ENCODE data around the gene PDE11A. TPM values are rescaled to one million over a fixed set of nuclear protein-coding genes. Genes with fewer than 3 reads are reported as not detected.

Gene PDE11A
- total and polyA plus RNA-seq, 10 donors, result 0.02 to 1.2 (median 0.22) TPM; not detected in 3

DNA sequence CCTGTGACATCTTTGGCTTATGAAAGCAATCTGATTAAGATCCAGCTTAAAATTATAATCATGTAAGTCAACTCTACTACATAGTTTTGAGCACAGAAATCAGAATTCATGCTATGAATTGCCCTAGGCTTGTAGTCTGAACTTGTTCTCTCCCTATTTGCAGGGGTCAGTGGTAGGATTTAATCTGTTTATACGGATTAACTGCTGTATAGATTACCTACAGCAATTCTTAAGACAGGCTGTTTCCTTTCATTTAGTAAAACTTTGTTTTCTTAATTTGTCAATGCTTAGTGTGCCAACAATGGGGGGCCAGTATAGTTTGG lies 287.9 kb downstream of the PDE11A start:
- intact Hi-C loops (cut with DNase I; ENCODE audit: low total_unique reads), result no loop called here
- Histone ChIP-seq H3K9me3 (no peaks in the 10 kb centered on the region), H3K27me3 (replicated peaks in 1 of 7) (no peaks in the 10 kb centered on the region), H3K27ac (peak overlapping the region in 4 of 8 donors; percentile 47 to 66 (median 54)), H3K36me3 (no peaks in the 10 kb centered on the region), H3K4me1 (peaks cover 0 to 22% (median 4%) of the 10 kb centered on the region in 6 donors), H3K4me3 (no peak overlapping the region)
- TF ChIP-seq, protein P1, sequence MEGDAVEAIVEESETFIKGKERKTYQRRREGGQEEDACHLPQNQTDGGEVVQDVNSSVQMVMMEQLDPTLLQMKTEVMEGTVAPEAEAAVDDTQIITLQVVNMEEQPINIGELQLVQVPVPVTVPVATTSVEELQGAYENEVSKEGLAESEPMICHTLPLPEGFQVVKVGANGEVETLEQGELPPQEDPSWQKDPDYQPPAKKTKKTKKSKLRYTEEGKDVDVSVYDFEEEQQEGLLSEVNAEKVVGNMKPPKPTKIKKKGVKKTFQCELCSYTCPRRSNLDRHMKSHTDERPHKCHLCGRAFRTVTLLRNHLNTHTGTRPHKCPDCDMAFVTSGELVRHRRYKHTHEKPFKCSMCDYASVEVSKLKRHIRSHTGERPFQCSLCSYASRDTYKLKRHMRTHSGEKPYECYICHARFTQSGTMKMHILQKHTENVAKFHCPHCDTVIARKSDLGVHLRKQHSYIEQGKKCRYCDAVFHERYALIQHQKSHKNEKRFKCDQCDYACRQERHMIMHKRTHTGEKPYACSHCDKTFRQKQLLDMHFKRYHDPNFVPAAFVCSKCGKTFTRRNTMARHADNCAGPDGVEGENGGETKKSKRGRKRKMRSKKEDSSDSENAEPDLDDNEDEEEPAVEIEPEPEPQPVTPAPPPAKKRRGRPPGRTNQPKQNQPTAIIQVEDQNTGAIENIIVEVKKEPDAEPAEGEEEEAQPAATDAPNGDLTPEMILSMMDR (IDR thresholded peaks at IDR 0.05 in 8 of 11, conservative IDR thresholded peaks at IDR 0.05 in 3 of 11), result no peak
- TF ChIP-seq POLR2A (IDR thresholded peaks at IDR 0.05) (no peak), POLR2AphosphoS5 (IDR thresholded peaks at IDR 0.05) (no peak)
- WGBS, 5 donors, result 49 to 75% (median 60%) methylated on average over 1 of the region's 1 CpG
- DNase-seq, result no peak

DNA sequence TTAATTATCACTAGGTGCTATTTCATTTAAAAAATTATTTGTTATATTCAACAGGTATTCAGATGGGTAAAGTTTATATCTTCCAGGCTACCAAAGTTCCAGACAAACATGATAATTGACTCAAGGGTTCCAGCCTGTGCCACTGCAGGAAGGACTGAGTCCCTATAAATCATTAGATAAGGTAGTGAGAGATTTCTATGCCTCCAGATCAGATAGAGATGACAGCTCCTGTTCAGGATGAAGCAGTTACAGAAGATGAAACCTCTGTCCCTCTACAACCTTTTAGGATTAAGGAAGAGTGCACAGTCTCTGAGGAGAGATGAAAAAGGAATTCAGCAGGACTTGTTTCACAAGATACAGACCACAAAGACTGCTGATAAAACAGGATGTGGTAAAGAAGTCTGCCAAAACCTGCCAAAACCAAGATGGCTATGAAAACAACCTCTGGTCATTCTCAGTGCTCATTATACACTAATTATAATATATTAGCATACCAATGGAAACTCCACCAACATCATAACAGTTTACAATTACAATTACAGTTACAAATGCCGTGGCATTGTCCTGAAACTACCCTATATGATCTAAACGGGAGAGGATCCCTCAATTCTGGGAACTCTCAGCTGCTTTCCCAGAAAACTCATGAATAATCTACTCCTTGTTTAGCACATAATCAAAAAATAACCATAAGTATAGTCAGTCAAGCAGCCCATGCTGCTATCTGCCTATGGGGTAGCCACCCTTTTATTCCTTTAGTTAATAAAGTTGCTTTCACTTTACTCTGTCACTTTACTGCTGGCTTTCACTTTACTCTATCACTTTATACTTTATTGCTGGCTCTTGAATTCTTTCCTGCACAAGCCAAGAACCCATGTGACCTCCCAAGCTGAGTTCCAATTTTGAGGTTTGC lies 288.5 kb downstream of the PDE11A start:
- DNase-seq, result no peak
- Histone ChIP-seq H3K27me3 (replicated peaks in 1 of 7) (no peaks in the 10 kb centered on the region), H3K36me3 (no peaks in the 10 kb centered on the region), H3K27ac (peak overlapping the region in 7 of 8 donors; percentile 20 to 66 (median 51)), H3K4me3 (peak overlapping the region in 1 of 8 donors; percentile 28), H3K9me3 (no peaks in the 10 kb centered on the region), H3K4me1 (peaks cover 0 to 22% (median 4%) of the 10 kb centered on the region in 6 donors)
- 22 to 56% (median 36%) methylated on average over 2 of the region's 2 CpGs for WGBS, 5 donors
- intact Hi-C loops (cut with DNase I; ENCODE audit: low total_unique reads), result no loop called here
- TF ChIP-seq POLR2AphosphoS5 (IDR thresholded peaks at IDR 0.05), result no peak
- TF ChIP-seq POLR2A (IDR thresholded peaks at IDR 0.05), result no peak
- TF ChIP-seq, protein P1 (IDR thresholded peaks at IDR 0.05 in 8 of 11, conservative IDR thresholded peaks at IDR 0.05 in 3 of 11), result no peak

DNA sequence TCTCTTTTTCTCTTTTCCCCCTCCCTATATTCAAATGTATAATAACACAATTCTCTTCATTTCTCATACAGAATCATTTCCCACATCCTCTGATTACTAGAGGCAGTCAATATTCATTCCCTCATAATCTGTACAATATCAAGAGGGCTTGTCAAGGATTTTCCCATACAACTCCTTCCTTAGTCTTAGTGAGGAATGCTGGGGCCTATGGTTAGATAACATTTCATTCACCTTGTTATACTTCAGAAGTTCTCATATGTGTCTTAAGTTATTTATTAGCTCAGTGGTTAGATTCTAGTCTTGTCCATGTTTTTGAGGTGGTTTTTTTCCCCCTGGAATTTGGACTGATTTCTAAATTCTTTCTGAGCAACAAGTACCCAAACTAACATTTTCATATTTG lies 289.5 kb downstream of the PDE11A start:
- intact Hi-C loops (cut with DNase I; ENCODE audit: low total_unique reads), result no loop called here
- no peaks in the 10 kb centered on the region for H3K36me3 ChIP-seq
- H3K9me3 ChIP-seq, result no peaks in the 10 kb centered on the region
- no peak for DNase-seq
- no peaks in the 10 kb centered on the region for H3K27me3 ChIP-seq (replicated peaks in 1 of 7)
- TF ChIP-seq, protein P1 (IDR thresholded peaks at IDR 0.05 in 8 of 11, conservative IDR thresholded peaks at IDR 0.05 in 3 of 11), result no peak
- TF ChIP-seq POLR2A (IDR thresholded peaks at IDR 0.05) (no peak), POLR2AphosphoS5 (IDR thresholded peaks at IDR 0.05) (no peak)
- H3K27ac ChIP-seq, result no peak overlapping the region
- H3K4me1 ChIP-seq, result peaks cover 0 to 22% (median 4%) of the 10 kb centered on the region in 6 donors
- H3K4me3 ChIP-seq, result no peak overlapping the region

DNA sequence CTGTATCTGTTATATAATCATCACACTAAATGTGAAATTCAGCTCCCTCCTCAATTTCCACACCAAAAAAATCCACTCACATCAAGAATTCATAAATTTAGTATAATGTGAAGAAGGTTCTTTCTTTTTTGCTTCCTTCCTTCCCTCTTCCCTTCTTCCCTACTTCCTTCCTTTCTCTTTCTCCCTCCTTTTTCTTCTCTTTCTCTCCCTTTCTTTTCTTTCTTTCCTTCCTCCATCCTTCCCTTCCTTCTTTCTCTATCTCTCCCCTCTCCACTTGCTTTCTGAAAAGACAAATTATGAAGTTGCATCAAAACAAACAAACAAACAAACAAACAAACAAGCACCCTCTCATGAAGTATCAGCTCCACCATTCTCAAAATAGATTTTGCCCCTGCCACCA lies 290.0 kb downstream of the PDE11A start:
- Histone ChIP-seq H3K9me3 (no peaks in the 10 kb centered on the region), H3K4me3 (no peak overlapping the region), H3K27ac (no peak overlapping the region), H3K27me3 (replicated peaks in 1 of 7) (no peaks in the 10 kb centered on the region), H3K4me1 (peaks cover 0 to 22% (median 4%) of the 10 kb centered on the region in 6 donors), H3K36me3 (no peaks in the 10 kb centered on the region)
- DNase-seq, result no peak
- TF ChIP-seq POLR2AphosphoS5 (IDR thresholded peaks at IDR 0.05) (no peak), POLR2A (IDR thresholded peaks at IDR 0.05) (no peak)
- TF ChIP-seq, protein P1 (IDR thresholded peaks at IDR 0.05 in 8 of 11, conservative IDR thresholded peaks at IDR 0.05 in 3 of 11), result no peak
- intact Hi-C loops (cut with DNase I; ENCODE audit: low total_unique reads), result no loop called here
